HG02870 (cell line): ENCODE data around the gene PRPF4.
A peak's percentile ranks its signal among the peaks of the same experiment; 100 is the strongest.
"Not testable (repeated sequence)": the region's sequence is repeated elsewhere in the genome, so short reads cannot be mapped to it uniquely, and the experiment has no call there.

Experiments
- ATAC-seq: cut with Tn5 transposase; IDR thresholded peaks from one replicate; pipeline ENCODE4 v1.9.1; 2021; ENCODE audit warnings: mild to moderate bottlenecking, moderate library complexity; ENCODE audit not compliant: unreplicated experiment

Gene PRPF4

GRCh38 chr9:113275157-113276131, at the start of gene PRPF4, which contains the start of gene CDC26:
Gene PRPF4, plus strand, starts transcription at chr9:113275658. Its CDS starts 86 bp downstream, at chr9:113275744.
Gene CDC26, minus strand, starts transcription at chr9:113275572. Its CDS starts 3,065 bp downstream, at chr9:113272507.
- peak; percentile 96 for ATAC-seq

- no peak for ATAC-seq
These were observed 48.0 kb upstream of the PRPF4 start for GRCh38 chr9:113227436-113227835.

- ATAC-seq = no peak
These were observed 47.3 kb upstream of the PRPF4 start for GRCh38 chr9:113228130-113228665.

- ATAC-seq = no peak
These were observed 43.8 kb upstream of the PRPF4 start for GRCh38 chr9:113231701-113232100.

GRCh38 chr9:113235701-113236255, 39.7 kb upstream of the PRPF4 start:
- not testable (repeated sequence) for ATAC-seq

GRCh38 chr9:113237026-113237425, 38.4 kb upstream of the PRPF4 start:
- ATAC-seq = no peak

GRCh38 chr9:113238202-113238858, 37.1 kb upstream of the PRPF4 start:
- no peak for ATAC-seq

- ATAC-seq = no peak
These were observed 36.6 kb upstream of the PRPF4 start for GRCh38 chr9:113238859-113239232.

- no peak for ATAC-seq
These were observed 34.3 kb upstream of the PRPF4 start for GRCh38 chr9:113241161-113241560.

GRCh38 chr9:113244556-113244955, 30.9 kb upstream of the PRPF4 start:
- no peak for ATAC-seq

GRCh38 chr9:113245894-113246293, 29.6 kb upstream of the PRPF4 start:
- no peak for ATAC-seq

- no peak for ATAC-seq
These were observed 28.5 kb upstream of the PRPF4 start for GRCh38 chr9:113246928-113247327.

GRCh38 chr9:113247640-113248039, 27.8 kb upstream of the PRPF4 start:
- ATAC-seq = no peak

GRCh38 chr9:113249661-113250060, 25.8 kb upstream of the PRPF4 start:
- not testable (repeated sequence) for ATAC-seq

- no peak for ATAC-seq
These were observed 24.7 kb upstream of the PRPF4 start for GRCh38 chr9:113250807-113251206.

- ATAC-seq = no peak
These were observed 20.5 kb upstream of the PRPF4 start for GRCh38 chr9:113254991-113255390.

- no peak for ATAC-seq
These were observed 20.0 kb upstream of the PRPF4 start for GRCh38 chr9:113255438-113255837.

- no peak for ATAC-seq
These were observed 17.6 kb upstream of the PRPF4 start for GRCh38 chr9:113257863-113258262.

GRCh38 chr9:113258282-113258681, 17.2 kb upstream of the PRPF4 start:
- no peak for ATAC-seq

- ATAC-seq = no peak
These were observed 13.4 kb upstream of the PRPF4 start for GRCh38 chr9:113261917-113262671.

GRCh38 chr9:113266174-113266573, 9.3 kb upstream of the PRPF4 start:
- no peak for ATAC-seq
